WTC11 (cell line): ENCODE measurements around the gene GIPC3. TPM values are rescaled to one million over a fixed set of nuclear protein-coding genes. Genes with fewer than 3 reads are reported as not detected.

Experiments
- ATAC-seq: fragments of 200-7000 bp; cut with Tn5 transposase; 2 replicates; pipeline ENCODE4 v1.10.0; 2021; ENCODE audit warnings: mild to moderate bottlenecking, moderate library complexity
- CTCF ChIA-PET: fragments of 300-600 bp; sonication (Branson Sonifier 250); formaldehyde crosslinking; loops from one replicate; lab custom pipeline; 2021; ENCODE audit warnings: antibody characterized with exemption; lab: Charles Lee
- POLR2A ChIA-PET: fragments of 350-600 bp; sonication (Branson Sonifier 250); formaldehyde crosslinking; loops from one replicate; lab custom pipeline; 2021; ENCODE audit warnings: antibody characterized with exemption; lab: Charles Lee
- DNase-seq: peaks from one replicate; pipeline ENCODE4 v3.0.0; 2021; ENCODE audit warnings: low spot score
- H3K27ac Mint-ChIP-seq: 2 replicates; pipeline ENCODE4 v1.8.0; 2021; ENCODE audit warnings: mixed read lengths
- H3K27me3 Mint-ChIP-seq: 2 replicates; pipeline ENCODE4 v1.8.0; 2021; ENCODE audit warnings: low read depth, mild to moderate bottlenecking, moderate library complexity, mixed read lengths
- H3K36me3 Mint-ChIP-seq: 2 replicates; pipeline ENCODE4 v1.8.0; 2021; ENCODE audit warnings: mixed read lengths
- H3K4me1 Mint-ChIP-seq: 2 replicates; pipeline ENCODE4 v1.8.0; 2022; ENCODE audit warnings: mixed read lengths
- H3K4me3 Mint-ChIP-seq: 2 replicates; pipeline ENCODE4 v1.8.0; 2021; ENCODE audit warnings: mild to moderate bottlenecking, moderate library complexity, mixed read lengths
- H3K9me3 Mint-ChIP-seq: 2 replicates; pipeline ENCODE4 v1.8.0; 2021; ENCODE audit warnings: mixed read lengths
- CBFB ChIP-seq: sonication (generic); formaldehyde crosslinking; IDR thresholded peaks from 2 replicates; pipeline ENCODE4 v1.8.1; 2022; ENCODE audit warnings: mild to moderate bottlenecking, low read depth, missing genetic modification reagents
- CTCF ChIP-seq: fragments of 200-600 bp; IDR thresholded peaks from 2 replicates; pipeline ENCODE4 v1.8.0; 2022; ENCODE audit warnings: antibody characterized with exemption
- GABPB1 ChIP-seq: sonication (generic); formaldehyde crosslinking; IDR thresholded peaks from 2 replicates; pipeline ENCODE4 v1.8.1; 2023; ENCODE audit warnings: mild to moderate bottlenecking, missing genetic modification reagents
- MAX ChIP-seq: sonication (generic); formaldehyde crosslinking; IDR thresholded peaks from 2 replicates; pipeline ENCODE4 v1.8.0; 2022; ENCODE audit warnings: mild to moderate bottlenecking, missing genetic modification reagents
- MLX ChIP-seq: sonication (generic); formaldehyde crosslinking; IDR thresholded peaks from 2 replicates; pipeline ENCODE4 v1.8.1; 2023; ENCODE audit warnings: mild to moderate bottlenecking, missing genetic modification reagents, moderate library complexity
- OVOL2 ChIP-seq: fragments of 250-450 bp; sonication (Bioruptor Pico); IDR thresholded peaks from 2 replicates; pipeline ENCODE4 v1.9.0; 2021; ENCODE audit warnings: mild to moderate bottlenecking, borderline replicate concordance
- STAT6 ChIP-seq: sonication (generic); formaldehyde crosslinking; conservative IDR thresholded peaks from 2 replicates; pipeline ENCODE4 v1.8.1; 2023; ENCODE audit warnings: mild to moderate bottlenecking, low read depth, missing genetic modification reagents, moderate library complexity
- USF1 ChIP-seq: sonication (generic); formaldehyde crosslinking; IDR thresholded peaks from 2 replicates; pipeline ENCODE4 v1.8.0; 2022; ENCODE audit warnings: mild to moderate bottlenecking, missing genetic modification reagents
- ZBTB43 ChIP-seq: sonication (generic); formaldehyde crosslinking; IDR thresholded peaks from 2 replicates; pipeline ENCODE4 v1.8.1; 2023; ENCODE audit warnings: mild to moderate bottlenecking, missing genetic modification reagents
- ZNF425 ChIP-seq: fragments of 250-450 bp; sonication (Bioruptor Pico); conservative IDR thresholded peaks from 2 replicates; pipeline ENCODE4 v1.9.0; 2021; ENCODE audit warnings: mild to moderate bottlenecking
- ZNF671 ChIP-seq: fragments of 250-450 bp; sonication (Bioruptor Pico); IDR thresholded peaks from 2 replicates; pipeline ENCODE4 v1.8.0; 2021; ENCODE audit warnings: mild to moderate bottlenecking
- total RNA-seq: library from RNA; stranded (reverse); gene quantifications from 3 replicates; pipeline ENCODE4 v1.2.3, GENCODE V29; 2021
- TF ChIP-seq, protein P1 (sequence below): fragments of 250-450 bp; sonication (Bioruptor Pico); IDR thresholded peaks from 2 replicates; pipeline ENCODE4 v1.9.0; 2021; ENCODE audit warnings: moderate library complexity, mild to moderate bottlenecking, inconsistent platforms, borderline replicate concordance

GIPC3 gene
- total RNA-seq, 1 experiment from 2014 or later, result 1.0 TPM

DNA sequence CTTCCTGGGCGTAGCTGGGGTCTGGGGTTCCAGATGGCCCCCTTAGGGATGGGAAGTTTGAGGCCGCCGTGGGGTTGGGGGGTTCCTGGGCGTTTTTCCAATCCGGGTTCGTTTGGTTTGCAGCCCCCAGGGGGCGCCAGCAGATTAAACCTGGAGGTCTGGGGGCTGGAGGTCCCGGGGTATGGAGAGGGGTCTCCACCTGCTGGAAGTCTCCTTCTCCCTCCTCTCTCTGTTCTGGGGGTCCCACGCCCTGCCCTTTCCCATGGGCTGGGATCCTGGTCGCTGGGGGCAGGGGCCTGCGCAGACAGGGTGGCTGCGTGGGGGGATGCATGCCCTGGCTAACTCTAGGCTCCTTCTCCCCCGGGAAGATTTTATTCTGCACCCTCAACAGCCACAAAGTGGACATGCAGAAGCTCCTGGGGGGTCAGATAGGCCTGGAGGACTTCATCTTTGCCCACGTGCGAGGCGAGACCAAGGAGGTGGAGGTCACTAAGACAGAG, 899 bp downstream of the GIPC3 start:
- no peaks in the 10 kb centered on the region for H3K4me1 Mint-ChIP-seq
- DNase-seq (peak; percentile 77), ATAC-seq (peak; percentile 76)
- ChIA-PET CTCF (interaction anchor here (0.5 to 3.8 kb wide), 15 partner anchors 9 to 401 kb away, joined by 3 to 44 read pairs (median 4); partner anchors contain the start of gene HMG20B), POLR2A (interaction anchor here (1.0 kb wide), 1 partner anchor 9 kb away, joined by 3 read pairs; no protein-coding TSS in a partner anchor)
- 0 out of 2 replicates have a peak, but pooled peaks cover 2% of the 10 kb centered on the region for H3K36me3 Mint-ChIP-seq
- peaks cover 52% of the 10 kb centered on the region for H3K27me3 Mint-ChIP-seq
- no peak for TF ChIP-seq MLX (CRISPR knock-in tag)
- TF ChIP-seq CTCF, result peak; percentile 62; the same call in 1 of the 2 replicates
- H3K27ac Mint-ChIP-seq, result no peak overlapping the region
- peaks cover 9% of the 10 kb centered on the region for H3K9me3 Mint-ChIP-seq
- peak overlapping the region; percentile 49 for H3K4me3 Mint-ChIP-seq

- TF ChIP-seq CTCF (no peak), OVOL2 (CRISPR knock-in tag) (no peak), ZBTB43 (CRISPR knock-in tag) (no peak), ZNF425 (no peak), ZNF671 (CRISPR knock-in tag) (no peak), CBFB (CRISPR knock-in tag) (no peak), USF1 (CRISPR knock-in tag) (no peak), MAX (CRISPR knock-in tag) (no peak), STAT6 (no peak), GABPB1 (CRISPR knock-in tag) (no peak)
- TF ChIP-seq, protein P1, sequence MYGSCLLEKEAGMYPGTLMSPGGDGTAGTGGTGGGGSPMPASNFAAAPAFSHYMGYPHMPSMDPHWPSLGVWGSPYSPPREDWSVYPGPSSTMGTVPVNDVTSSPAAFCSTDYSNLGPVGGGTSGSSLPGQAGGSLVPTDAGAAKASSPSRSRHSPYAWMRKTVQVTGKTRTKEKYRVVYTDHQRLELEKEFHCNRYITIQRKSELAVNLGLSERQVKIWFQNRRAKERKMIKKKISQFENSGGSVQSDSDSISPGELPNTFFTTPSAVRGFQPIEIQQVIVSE (CRISPR knock-in tag), result no peak
These were observed 1.5 kb downstream of the GIPC3 start for GRCh38 chr19:3586707-3587346.

More at GRCh38 chr19:3586707-3587346, 1.5 kb downstream of the GIPC3 start:
- no peak overlapping the region for H3K27ac Mint-ChIP-seq
- H3K27me3 Mint-ChIP-seq, result peaks cover 56% of the 10 kb centered on the region
- ATAC-seq (no peak), DNase-seq (no peak)
- no peaks in the 10 kb centered on the region for H3K4me1 Mint-ChIP-seq
- H3K4me3 Mint-ChIP-seq, result no peak overlapping the region
- POLR2A ChIA-PET, result no interaction called here
- CTCF ChIA-PET, result interaction anchor here (0.6 to 3.8 kb wide), 8 partner anchors 9 to 132 kb away, joined by 3 to 44 read pairs (median 4); no protein-coding TSS in a partner anchor
- H3K9me3 Mint-ChIP-seq, result peaks cover 16% of the 10 kb centered on the region
- H3K36me3 Mint-ChIP-seq, result 0 out of 2 replicates have a peak, but pooled peaks cover 2% of the 10 kb centered on the region
